Prostate gland (tissue), 2 donors: ENCODE data around the gene MGAT4A. TPM values are rescaled to one million over a fixed set of nuclear protein-coding genes. Genes with fewer than 3 reads are reported as not detected.

Experiments
- DNase-seq: peaks from one replicate; pipeline ENCODE4 v3.0.0-alpha.2; 2019; ENCODE audit warnings: low spot score
- H3K27ac ChIP-seq, 2 donors: fragments of 200-600 bp; sonication (generic); 2 replicates each; pipeline ENCODE4 v1.5.1; 2017 to 2019
- H3K27me3 ChIP-seq: fragments of 200-600 bp; sonication (generic); replicated peaks from 2 replicates; pipeline ENCODE4 v1.5.1; 2019; ENCODE audit not compliant: insufficient read depth
- H3K36me3 ChIP-seq, 2 donors: fragments of 200-600 bp; sonication (generic); 1 replicate in 1 of 2; 2 replicates in 1 of 2; pipeline versions ENCODE4 v1.5.1 to v1.8.1; 2017 to 2019
- H3K4me1 ChIP-seq: fragments of 200-600 bp; sonication (generic); replicated peaks from 2 replicates; pipeline ENCODE4 v1.5.1; 2019
- H3K4me3 ChIP-seq, 2 donors: fragments of 200-600 bp; sonication (generic); 2 replicates each; pipeline ENCODE4 v1.5.1; 2017 to 2019
- H3K9me3 ChIP-seq: fragments of 200-600 bp; sonication (generic); 2 replicates; pipeline ENCODE4 v1.5.1; 2017
- POLR2A ChIP-seq: fragments of 450-650 bp; IDR thresholded peaks from one replicate; pipeline ENCODE4 v1.6.1; 2016; ENCODE audit warnings: antibody characterized with exemption, mild to moderate bottlenecking
- POLR2AphosphoS5 ChIP-seq: sonication (generic); formaldehyde crosslinking; IDR thresholded peaks from one replicate; pipeline ENCODE4 v1.6.1; 2017; ENCODE audit warnings: antibody characterized with exemption
- whole genome bisulfite sequencing: methylation state at CpG from one replicate; pipeline ENCODE4 v1.1.5; 2018; 5-methylcytosine and 5-hydroxymethylcytosine counted together
- intact Hi-C: fragments of 100-400 bp; cut with DNase I; formaldehyde crosslinking; loops from one replicate; pipeline ENCODE4 v1.14.2; 2022
- total RNA-seq, 2 donors: library from RNA; depleted of rRNA; stranded (reverse); fragments of >200 nt; gene quantifications; one replicate each; pipeline ENCODE4 v1.1.0, GENCODE V29; 2016
- TF ChIP-seq, protein P1 (sequence below), 4 experiments: fragments of 200-600 bp in 2 of 4; fragments of 450-650 bp in 2 of 4; sonication (generic) in 2 of 4; IDR thresholded peaks; 1 replicate in 3 of 4; 2 replicates in 1 of 4; pipeline ENCODE4 v1.5.1; 2016 to 2019; ENCODE audit warnings: antibody characterized with exemption in 4 of 4, mild to moderate bottlenecking in 2 of 4, moderate library complexity in 2 of 4

The MGAT4A gene
- total RNA-seq, 2 donors from 2014 or later: 14.0 to 20.4 TPM

DNA sequence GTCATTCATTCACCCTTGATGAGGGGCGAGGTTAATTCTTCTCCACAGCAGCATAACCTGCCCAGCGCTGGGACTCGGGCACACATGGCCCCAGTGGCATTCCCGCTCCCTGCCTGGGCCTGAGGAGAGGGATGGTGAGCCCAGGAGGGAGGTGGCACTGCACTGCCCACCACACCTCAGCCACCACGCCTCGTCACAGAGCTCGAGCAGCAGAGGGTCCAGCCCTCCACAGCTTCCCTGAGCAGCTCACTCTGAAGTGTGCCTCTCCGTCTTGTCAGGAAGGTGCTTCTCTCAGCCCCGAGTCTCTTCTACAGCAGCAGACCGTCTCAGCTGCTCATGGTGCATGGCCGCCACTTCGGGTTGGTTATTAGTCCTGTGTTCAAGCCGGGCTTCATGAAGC, 157.5 kb downstream of the MGAT4A start:
- H3K27me3 ChIP-seq: no peaks in the 10 kb centered on the region

DNA sequence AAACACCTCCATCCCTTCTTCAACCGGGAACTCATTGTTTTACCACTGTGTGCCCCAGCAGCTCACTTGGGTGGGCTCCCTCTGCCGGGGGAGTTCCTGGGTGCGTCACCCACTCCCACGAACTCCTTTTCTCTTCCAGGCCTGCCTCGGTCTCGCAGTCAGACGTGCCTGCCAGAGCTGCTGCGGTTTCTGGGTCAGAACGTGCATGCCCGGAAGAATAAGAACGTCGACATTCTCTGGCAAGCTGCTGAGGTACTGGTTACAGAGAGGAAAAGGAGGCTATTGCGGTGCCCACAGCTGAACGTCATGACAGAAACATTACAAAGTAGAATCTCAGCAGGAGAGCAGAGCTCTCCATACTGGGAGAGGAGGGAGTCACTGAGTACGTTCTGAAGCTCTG, 158.3 kb downstream of the MGAT4A start:
- no peak for DNase-seq
- no peaks in the 10 kb centered on the region for H3K9me3 ChIP-seq
- TF ChIP-seq POLR2AphosphoS5 (no peak), POLR2A (no peak)
- TF ChIP-seq, protein P1, sequence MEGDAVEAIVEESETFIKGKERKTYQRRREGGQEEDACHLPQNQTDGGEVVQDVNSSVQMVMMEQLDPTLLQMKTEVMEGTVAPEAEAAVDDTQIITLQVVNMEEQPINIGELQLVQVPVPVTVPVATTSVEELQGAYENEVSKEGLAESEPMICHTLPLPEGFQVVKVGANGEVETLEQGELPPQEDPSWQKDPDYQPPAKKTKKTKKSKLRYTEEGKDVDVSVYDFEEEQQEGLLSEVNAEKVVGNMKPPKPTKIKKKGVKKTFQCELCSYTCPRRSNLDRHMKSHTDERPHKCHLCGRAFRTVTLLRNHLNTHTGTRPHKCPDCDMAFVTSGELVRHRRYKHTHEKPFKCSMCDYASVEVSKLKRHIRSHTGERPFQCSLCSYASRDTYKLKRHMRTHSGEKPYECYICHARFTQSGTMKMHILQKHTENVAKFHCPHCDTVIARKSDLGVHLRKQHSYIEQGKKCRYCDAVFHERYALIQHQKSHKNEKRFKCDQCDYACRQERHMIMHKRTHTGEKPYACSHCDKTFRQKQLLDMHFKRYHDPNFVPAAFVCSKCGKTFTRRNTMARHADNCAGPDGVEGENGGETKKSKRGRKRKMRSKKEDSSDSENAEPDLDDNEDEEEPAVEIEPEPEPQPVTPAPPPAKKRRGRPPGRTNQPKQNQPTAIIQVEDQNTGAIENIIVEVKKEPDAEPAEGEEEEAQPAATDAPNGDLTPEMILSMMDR (IDR thresholded peaks at IDR 0.05): no peak
- H3K4me1 ChIP-seq: no peaks in the 10 kb centered on the region
- intact Hi-C loops: no loop called here
- H3K27me3 ChIP-seq: no peaks in the 10 kb centered on the region
- H3K4me3 ChIP-seq: no peak overlapping the region
- H3K36me3 ChIP-seq: peaks cover 3 to 8% of the 10 kb centered on the region in 2 donors
- WGBS: 77% methylated on average over 15 of the region's 15 CpGs
- H3K27ac ChIP-seq: no peak overlapping the region

More for the DNA sequence above, 157.5 kb downstream of the MGAT4A start:
- H3K27ac ChIP-seq: no peak overlapping the region
- no peak overlapping the region for H3K4me3 ChIP-seq
- TF ChIP-seq POLR2A (no peak), POLR2AphosphoS5 (no peak)
- TF ChIP-seq, protein P1 (IDR thresholded peaks at IDR 0.05): no peak
- intact Hi-C loops: no loop called here
- H3K36me3 ChIP-seq: peaks cover 3 to 8% of the 10 kb centered on the region in 2 donors
- H3K9me3 ChIP-seq: no peaks in the 10 kb centered on the region
- no peak for DNase-seq
- no peaks in the 10 kb centered on the region for H3K4me1 ChIP-seq
- 89% methylated on average over 13 of the region's 13 CpGs for WGBS

DNA sequence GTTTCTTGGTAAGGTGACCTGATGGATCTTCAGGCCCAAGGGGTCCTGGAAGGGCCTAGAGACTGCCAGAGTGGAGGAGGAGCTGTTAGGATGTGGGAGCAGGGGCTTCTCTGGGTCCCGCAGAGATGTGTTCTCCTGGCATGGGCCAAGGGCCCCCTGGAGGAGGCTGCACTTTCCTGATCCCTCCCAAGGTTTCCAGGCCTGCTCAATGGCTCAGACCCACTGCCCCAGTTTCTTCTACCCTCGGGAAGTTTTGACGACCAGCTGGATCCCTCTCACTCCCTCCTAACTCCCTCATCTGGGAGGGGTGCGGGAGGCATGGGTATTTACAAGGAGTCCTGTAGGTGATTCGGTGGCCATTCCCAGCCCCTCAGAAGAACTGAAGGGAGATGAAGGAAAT, 158.7 kb downstream of the MGAT4A start:
- DNase-seq: no peak
- Histone ChIP-seq H3K36me3 (peaks cover 3 to 8% of the 10 kb centered on the region in 2 donors), H3K9me3 (no peaks in the 10 kb centered on the region), H3K4me1 (no peaks in the 10 kb centered on the region), H3K27me3 (no peaks in the 10 kb centered on the region), H3K27ac (no peak overlapping the region), H3K4me3 (no peak overlapping the region)
- no peak for TF ChIP-seq POLR2AphosphoS5
- TF ChIP-seq, protein P1 (IDR thresholded peaks at IDR 0.05): no peak
- TF ChIP-seq POLR2A: no peak
- intact Hi-C loops: no loop called here
- 74% methylated on average over 5 of the region's 5 CpGs for WGBS

DNA sequence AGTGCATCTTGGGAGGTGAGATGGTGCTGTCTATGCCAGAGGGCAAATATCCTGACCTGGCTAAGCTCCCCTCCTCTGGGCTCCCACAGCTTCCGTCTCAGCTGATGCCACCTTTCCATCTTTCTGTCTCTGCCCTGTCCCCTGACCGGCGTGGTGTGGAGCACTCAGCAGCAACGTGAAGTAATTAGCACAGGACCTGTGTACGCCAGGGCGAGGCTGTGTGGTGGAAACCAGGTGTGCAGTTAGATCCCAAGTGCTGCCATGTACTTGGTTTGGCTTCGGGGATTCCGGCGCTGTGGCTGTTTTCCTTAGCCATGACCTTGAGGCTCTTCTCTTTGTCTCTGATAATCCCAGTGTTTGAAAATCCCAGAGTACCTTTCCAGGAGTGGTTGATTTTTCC, 159.1 kb downstream of the MGAT4A start:
- H3K27ac ChIP-seq: no peak overlapping the region
- H3K4me1 ChIP-seq: no peaks in the 10 kb centered on the region
- no peaks in the 10 kb centered on the region for H3K9me3 ChIP-seq
- no peak for TF ChIP-seq POLR2AphosphoS5
- TF ChIP-seq POLR2A: no peak
- TF ChIP-seq, protein P1 (IDR thresholded peaks at IDR 0.05): no peak
- no peak for DNase-seq
- intact Hi-C loops: no loop called here
- H3K36me3 ChIP-seq: peaks cover 3 to 8% of the 10 kb centered on the region in 2 donors
- H3K27me3 ChIP-seq: no peaks in the 10 kb centered on the region
- 96% methylated on average over 9 of the region's 9 CpGs for WGBS
- no peak overlapping the region for H3K4me3 ChIP-seq

DNA sequence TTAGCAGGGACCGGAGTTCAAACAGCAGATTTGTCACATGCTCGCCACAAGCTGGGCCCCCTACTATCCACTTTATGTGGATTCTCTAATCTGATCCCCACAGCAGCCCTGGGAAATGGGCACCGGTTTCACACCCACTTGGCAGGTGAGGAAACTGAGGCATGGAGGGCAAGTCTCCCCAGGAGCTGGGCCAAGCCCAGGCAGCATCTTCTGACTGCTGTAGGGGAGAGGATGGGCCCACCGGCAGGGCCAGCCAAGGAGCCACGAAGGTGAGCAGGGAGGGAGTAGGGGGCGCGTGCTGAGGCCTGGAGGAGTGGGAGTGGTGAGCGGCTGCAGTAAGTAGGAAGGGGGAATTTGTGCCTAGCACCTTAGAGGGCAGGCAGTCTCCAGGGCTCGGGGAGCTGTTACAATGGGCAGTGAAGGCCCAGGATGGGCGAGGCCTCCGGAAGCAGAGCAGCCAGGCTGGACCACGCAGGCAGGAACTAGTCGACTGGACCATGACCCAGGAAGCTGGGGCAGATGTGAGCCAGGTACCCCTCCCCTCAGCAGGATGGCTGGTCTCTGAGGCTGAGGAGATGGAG, 159.7 kb downstream of the MGAT4A start:
- intact Hi-C loops: no loop called here
- Histone ChIP-seq H3K27ac (no peak overlapping the region), H3K9me3 (no peaks in the 10 kb centered on the region), H3K27me3 (no peaks in the 10 kb centered on the region), H3K36me3 (peaks cover 0 to 8% of the 10 kb centered on the region in 2 donors), H3K4me1 (no peaks in the 10 kb centered on the region), H3K4me3 (no peak overlapping the region)
- DNase-seq: no peak
- 93% methylated on average over 13 of the region's 13 CpGs for WGBS
- TF ChIP-seq, protein P1 (IDR thresholded peaks at IDR 0.05): no peak
- TF ChIP-seq POLR2A (no peak), POLR2AphosphoS5 (no peak)
